Liver (tissue), 9 donors: ENCODE measurements around the gene GSTO2. TPM values are rescaled to one million over a fixed set of nuclear protein-coding genes. Genes with fewer than 3 reads are reported as not detected.

Experiments used
- DNase-seq: peaks from one replicate; pipeline ENCODE4 v3.0.0-alpha.2; 2017; ENCODE audit warnings: low spot score
- H3K27ac ChIP-seq, 2 donors: one replicate each; pipeline ENCODE4 v1.7.0; 2013; ENCODE audit warnings: inconsistent platforms in 2 of 2, low read length in 2 of 2, control low read depth in 1 of 2, low read depth in 1 of 2, mild to moderate bottlenecking in 1 of 2
- H3K27me3 ChIP-seq, 4 donors: one replicate each; pipeline versions ENCODE4 v1.6.1 to v1.7.0; 2013; ENCODE audit warnings: low read length in 3 of 4, inconsistent platforms in 1 of 4, mild to moderate bottlenecking in 1 of 4, moderate library complexity in 1 of 4; ENCODE audit not compliant: control insufficient read depth in 4 of 4, insufficient read depth in 4 of 4
- H3K36me3 ChIP-seq, 4 donors: one replicate each; pipeline versions ENCODE4 v1.6.1 to v1.7.0; 2013; ENCODE audit warnings: low read length in 3 of 4, mild to moderate bottlenecking in 3 of 4, low read depth in 1 of 4, moderate library complexity in 1 of 4; ENCODE audit not compliant: control insufficient read depth in 4 of 4, insufficient read depth in 3 of 4
- H3K4me1 ChIP-seq, 4 donors: one replicate each; pipeline versions ENCODE4 v1.6.1 to v1.7.0; 2013; ENCODE audit warnings: low read length in 3 of 4, mild to moderate bottlenecking in 3 of 4, moderate library complexity in 1 of 4; ENCODE audit not compliant: control insufficient read depth in 4 of 4, insufficient read depth in 4 of 4
- H3K4me3 ChIP-seq, 3 donors: one replicate each; pipeline versions ENCODE4 v1.6.1 to v1.7.0; 2013; ENCODE audit warnings: low read length in 3 of 3, control low read depth in 1 of 3, low read depth in 1 of 3, mild to moderate bottlenecking in 1 of 3
- H3K9ac ChIP-seq, 2 donors: one replicate each; pipeline ENCODE4 v1.7.0; 2013; ENCODE audit warnings: low read length in 2 of 2, mild to moderate bottlenecking in 2 of 2, moderate library complexity in 2 of 2, control low read depth in 1 of 2, low read depth in 1 of 2
- H3K9me3 ChIP-seq, 4 donors: one replicate each; pipeline versions ENCODE4 v1.6.1 to v1.7.0; 2013; ENCODE audit warnings: low read length in 3 of 4; ENCODE audit not compliant: control insufficient read depth in 4 of 4
- ATF3 ChIP-seq: IDR thresholded peaks from 2 replicates; pipeline ENCODE4 v1.6.1; 2016; ENCODE audit warnings: antibody characterized with exemption
- CTCF ChIP-seq: fragments of 150-350 bp; IDR thresholded peaks from 2 replicates; pipeline ENCODE4 v1.5.1; 2017; ENCODE audit warnings: improper control_type of control experiment, low read depth, low read length; ENCODE audit not compliant: missing input control
- EGR1 ChIP-seq, 2 donors: IDR thresholded peaks; 2 replicates each; pipeline ENCODE4 v1.6.1; 2016 to 2018; ENCODE audit warnings: antibody characterized with exemption in 2 of 2, low read depth in 2 of 2
- FOXA1 ChIP-seq: IDR thresholded peaks from 2 replicates; pipeline ENCODE4 v1.6.1; 2016; ENCODE audit warnings: antibody characterized with exemption
- FOXA2 ChIP-seq: IDR thresholded peaks from 2 replicates; pipeline ENCODE4 v1.6.1; 2016; ENCODE audit warnings: antibody characterized with exemption
- GABPA ChIP-seq, 2 donors: IDR thresholded peaks in 1 of 2; conservative IDR thresholded peaks in 1 of 2; 2 replicates each; pipeline ENCODE4 v1.6.1; 2016; ENCODE audit warnings: antibody characterized with exemption in 2 of 2, mild to moderate bottlenecking in 1 of 2, moderate library complexity in 1 of 2
- HNF4A ChIP-seq, 2 donors: conservative IDR thresholded peaks; 2 replicates each; pipeline ENCODE4 v1.6.1; 2016; ENCODE audit warnings: antibody characterized with exemption in 2 of 2, mild to moderate bottlenecking in 2 of 2
- HNF4G ChIP-seq: IDR thresholded peaks from 2 replicates; pipeline ENCODE4 v1.6.1; 2016; ENCODE audit warnings: antibody characterized with exemption
- JUND ChIP-seq, 2 donors: IDR thresholded peaks; 2 replicates each; pipeline ENCODE4 v1.6.1; 2016; ENCODE audit warnings: antibody characterized with exemption in 2 of 2
- MAX ChIP-seq: IDR thresholded peaks from 2 replicates; pipeline ENCODE4 v1.6.1; 2016; ENCODE audit warnings: antibody characterized with exemption
- RAD21 ChIP-seq, 2 donors: IDR thresholded peaks; 2 replicates each; pipeline ENCODE4 v1.6.1; 2016; ENCODE audit warnings: antibody characterized with exemption in 2 of 2, mild to moderate bottlenecking in 2 of 2
- REST ChIP-seq: IDR thresholded peaks from 2 replicates; pipeline ENCODE4 v1.6.1; 2016; ENCODE audit warnings: antibody characterized with exemption, mild to moderate bottlenecking
- RXRA ChIP-seq, 2 donors: IDR thresholded peaks; 2 replicates each; pipeline ENCODE4 v1.6.1; 2017 to 2018; ENCODE audit warnings: antibody characterized with exemption in 2 of 2, mild to moderate bottlenecking in 1 of 2
- SP1 ChIP-seq: IDR thresholded peaks from 2 replicates; pipeline ENCODE4 v1.6.1; 2018; ENCODE audit warnings: antibody characterized with exemption, mild to moderate bottlenecking
- TAF1 ChIP-seq: conservative IDR thresholded peaks from 2 replicates; pipeline ENCODE4 v1.6.1; 2016; ENCODE audit warnings: antibody characterized with exemption, mild to moderate bottlenecking
- YY1 ChIP-seq: IDR thresholded peaks from 2 replicates; pipeline ENCODE4 v1.6.1; 2016; ENCODE audit warnings: antibody characterized with exemption, mild to moderate bottlenecking
- ZBTB33 ChIP-seq: IDR thresholded peaks from 2 replicates; pipeline ENCODE4 v1.6.1; 2016; ENCODE audit warnings: antibody characterized with exemption
- WGBS: extraction: QIAGEN DNeasy Blood & Tissue Kit; methylation state at CpG from one replicate; pipeline ENCODE4 v1.1.7; 2013; 5-methylcytosine and 5-hydroxymethylcytosine counted together
- polyA plus RNA-seq, 2 donors: library from polyadenylated mRNA; stranded (reverse) in 1 of 2; unstranded in 1 of 2; fragments of 200-250 nt in 1 of 2; fragments of >200 nt in 1 of 2; fragmentation: Nextera tagmentation in 1 of 2; extraction: Ambion mirVana in 1 of 2; gene quantifications; one replicate each; pipeline versions ENCODE4 v1.2.1 to v1.2.3, GENCODE V29; 2013 to 2015
- total RNA-seq, 2 donors: library from RNA; depleted of rRNA; stranded (reverse); fragments of >200 nt; gene quantifications; one replicate each; pipeline ENCODE4 v1.2.3, GENCODE V29; 2014
- donor health status: healthy.
- donor health status: healthy.
- donor health status: healthy.
- donor health status: healthy.
- donor health status: healthy.

GSTO2 gene
- total and polyA plus RNA-seq, 4 donors: 1.0 to 4.6 (median 1.7) TPM

GRCh38 chr10:104232613-104233102 lies 36.3 kb upstream of the GSTO2 start:
- Histone ChIP-seq H3K36me3 (no peaks in the 10 kb centered on the region), H3K4me3 (peak overlapping the region; percentile 78 to 84 (median 79)), H3K27me3 (no peaks in the 10 kb centered on the region), H3K9me3 (no peaks in the 10 kb centered on the region), H3K27ac (peak overlapping the region in 1 of 2 donors; percentile 38), H3K9ac (peak overlapping the region in 1 of 2 donors; percentile 58), H3K4me1 (peaks cover 1 to 16% (median 7%) of the 10 kb centered on the region in 4 donors)
- TF ChIP-seq RAD21 (IDR thresholded peaks at IDR 0.05) (no peak), CTCF (no peak), MAX (no peak), ATF3 (no peak), REST (no peak), GABPA (IDR thresholded peaks at IDR 0.05 in 1 of 2, conservative IDR thresholded peaks at IDR 0.05 in 1 of 2) (no peak), HNF4A (conservative IDR thresholded peaks at IDR 0.05) (peak; percentile 25 to 57), YY1 (peak; percentile 47), FOXA2 (no peak), JUND (IDR thresholded peaks at IDR 0.05) (no peak), RXRA (IDR thresholded peaks at IDR 0.05) (peak in 1 of 2 donors; percentile 39), SP1 (no peak), ZBTB33 (no peak), TAF1 (no peak)
- 4% methylated on average over 20 of the region's 20 CpGs for WGBS
- DNase-seq: no peak

GRCh38 chr10:104233817-104234216 lies 35.2 kb upstream of the GSTO2 start:
- TF ChIP-seq HNF4G (no peak), FOXA1 (no peak), SP1 (no peak), RXRA (IDR thresholded peaks at IDR 0.05) (no peak), EGR1 (IDR thresholded peaks at IDR 0.05; ENCODE audit: low read depth in 2 of 2) (no peak), JUND (IDR thresholded peaks at IDR 0.05) (no peak), RAD21 (IDR thresholded peaks at IDR 0.05) (no peak), MAX (no peak), TAF1 (no peak), HNF4A (conservative IDR thresholded peaks at IDR 0.05) (no peak), REST (no peak), FOXA2 (no peak)
- no peaks in the 10 kb centered on the region for H3K27me3 ChIP-seq
- 47% methylated on average over 1 of the region's 1 CpG for WGBS
- H3K4me3 ChIP-seq: no peak overlapping the region
- H3K9ac ChIP-seq: no peak overlapping the region
- H3K27ac ChIP-seq: no peak overlapping the region
- H3K4me1 ChIP-seq: peaks cover 1 to 16% (median 7%) of the 10 kb centered on the region in 4 donors
- H3K9me3 ChIP-seq: no peaks in the 10 kb centered on the region
- no peak for DNase-seq
- H3K36me3 ChIP-seq: no peaks in the 10 kb centered on the region
